Neural cell (in vitro differentiated cells): ENCODE results near the gene KLHL42.

Source experiments
- EP300 ChIP-seq: fragments of 450-650 bp; conservative IDR thresholded peaks from 2 replicates; pipeline ENCODE4 v1.6.1; 2014; ENCODE audit warnings: antibody characterized with exemption, mild to moderate bottlenecking, moderate library complexity; ENCODE audit not compliant: poor library complexity, severe bottlenecking
- EZH2 ChIP-seq: fragments of 200-600, 300-800 bp; shearing (Covaris generic), sonication (generic); IDR thresholded peaks from 2 replicates; pipeline ENCODE4 v1.6.1; 2014; ENCODE audit warnings: antibody characterized with exemption, low read length, borderline replicate concordance, mild to moderate bottlenecking; ENCODE audit not compliant: insufficient read depth, poor library complexity, severe bottlenecking
- MXI1 ChIP-seq: fragments of 450-650 bp; conservative IDR thresholded peaks from 2 replicates; pipeline ENCODE4 v1.6.1; 2014; ENCODE audit warnings: antibody characterized with exemption, mild to moderate bottlenecking; ENCODE audit not compliant: poor library complexity, severe bottlenecking
- TAF1 ChIP-seq: IDR thresholded peaks from 2 replicates; pipeline ENCODE4 v1.6.1; 2012; ENCODE audit warnings: low read depth
- TF ChIP-seq, protein P1 (sequence below): fragments of 450-650 bp; IDR thresholded peaks from 2 replicates; pipeline ENCODE4 v1.5.1; 2014; ENCODE audit warnings: antibody characterized with exemption, mild to moderate bottlenecking, moderate library complexity; ENCODE audit not compliant: poor library complexity, severe bottlenecking

DNA sequence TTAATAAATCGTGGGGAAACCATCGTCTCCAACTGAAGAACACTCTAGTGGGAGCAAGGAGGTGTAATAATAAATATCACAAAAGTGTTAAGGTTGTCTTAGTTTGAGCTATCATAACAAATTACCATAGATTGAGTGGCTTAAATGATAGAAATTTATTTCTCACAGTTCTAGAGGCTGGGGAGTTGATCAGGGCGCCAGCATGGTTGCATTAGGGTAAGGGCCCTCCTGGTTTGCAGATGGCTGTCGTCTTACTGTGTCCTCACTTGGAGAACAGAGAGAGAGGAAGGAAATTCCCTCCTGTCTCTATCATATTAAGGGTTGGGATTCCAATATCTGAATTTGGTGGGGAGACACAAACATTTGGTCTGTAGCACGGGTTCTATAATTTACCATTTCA lies 36.4 kb upstream of the KLHL42 start:
- TF ChIP-seq, protein P1, sequence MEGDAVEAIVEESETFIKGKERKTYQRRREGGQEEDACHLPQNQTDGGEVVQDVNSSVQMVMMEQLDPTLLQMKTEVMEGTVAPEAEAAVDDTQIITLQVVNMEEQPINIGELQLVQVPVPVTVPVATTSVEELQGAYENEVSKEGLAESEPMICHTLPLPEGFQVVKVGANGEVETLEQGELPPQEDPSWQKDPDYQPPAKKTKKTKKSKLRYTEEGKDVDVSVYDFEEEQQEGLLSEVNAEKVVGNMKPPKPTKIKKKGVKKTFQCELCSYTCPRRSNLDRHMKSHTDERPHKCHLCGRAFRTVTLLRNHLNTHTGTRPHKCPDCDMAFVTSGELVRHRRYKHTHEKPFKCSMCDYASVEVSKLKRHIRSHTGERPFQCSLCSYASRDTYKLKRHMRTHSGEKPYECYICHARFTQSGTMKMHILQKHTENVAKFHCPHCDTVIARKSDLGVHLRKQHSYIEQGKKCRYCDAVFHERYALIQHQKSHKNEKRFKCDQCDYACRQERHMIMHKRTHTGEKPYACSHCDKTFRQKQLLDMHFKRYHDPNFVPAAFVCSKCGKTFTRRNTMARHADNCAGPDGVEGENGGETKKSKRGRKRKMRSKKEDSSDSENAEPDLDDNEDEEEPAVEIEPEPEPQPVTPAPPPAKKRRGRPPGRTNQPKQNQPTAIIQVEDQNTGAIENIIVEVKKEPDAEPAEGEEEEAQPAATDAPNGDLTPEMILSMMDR: no peak
- TF ChIP-seq EP300: no peak
- no peak for TF ChIP-seq MXI1
- TF ChIP-seq EZH2: no peak
- no peak for TF ChIP-seq TAF1
